ENCODE results near the gene FUNDC2.

FUNDC2 gene

GRCh38 chrX:155070038-155070437 is 43.4 kb downstream of the FUNDC2 start:
- no peak for DNase-seq (ENCODE audit: low spot score)

GRCh38 chrX:155070663-155070974 is 44.0 kb downstream of the FUNDC2 start:
- no peak for DNase-seq (ENCODE audit: low spot score)

GRCh38 chrX:155070975-155071693 is 44.5 kb downstream of the FUNDC2 start, which contains the start of the genes BRCC3, CMC4 and MTCP1:
BRCC3 (plus strand) TSS chrX:155071508; CDS start chrX:155071528, 20 bp downstream.
CMC4 (minus strand) TSS chrX:155071136; CDS start chrX:155064023, 7,113 bp downstream.
MTCP1 (minus strand) TSS chrX:155071136; CDS start chrX:155066010, 5,126 bp downstream.
- peak; percentile 77 for DNase-seq (ENCODE audit: low spot score)

DNA sequence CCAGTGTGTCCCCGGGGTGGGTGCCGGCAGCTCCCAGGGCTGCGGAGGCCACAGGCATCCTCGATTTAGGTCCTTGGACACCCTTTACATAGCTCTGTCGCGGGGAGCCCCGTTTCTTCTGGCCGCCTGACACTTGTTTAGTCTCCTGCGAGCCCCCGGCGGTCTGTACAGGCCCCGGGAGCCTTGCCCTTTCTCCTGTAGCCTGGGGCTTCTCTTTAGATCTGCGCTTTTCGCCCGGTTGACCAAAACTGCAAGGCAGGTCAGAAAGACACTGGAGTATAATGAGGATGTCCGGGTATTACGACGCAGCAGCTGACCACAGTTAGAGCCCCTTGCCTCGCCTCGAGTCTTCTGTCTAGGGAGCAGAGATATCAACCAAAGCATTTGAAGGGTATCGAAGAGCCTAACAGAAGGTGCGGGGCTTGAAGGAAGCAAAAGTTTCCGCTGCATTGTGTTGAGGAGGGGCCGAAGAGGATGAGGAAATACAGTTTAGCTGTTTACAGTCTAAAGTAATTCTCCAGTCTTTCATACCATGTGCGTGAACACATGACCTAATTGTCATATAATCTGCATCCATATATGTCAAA is 45.1 kb downstream of the FUNDC2 start:
- DNase-seq (ENCODE audit: low spot score) = no peak

GRCh38 chrX:155086202-155086840 is 59.7 kb downstream of the FUNDC2 start:
- DNase-seq (ENCODE audit: low spot score) = no peak

DNA sequence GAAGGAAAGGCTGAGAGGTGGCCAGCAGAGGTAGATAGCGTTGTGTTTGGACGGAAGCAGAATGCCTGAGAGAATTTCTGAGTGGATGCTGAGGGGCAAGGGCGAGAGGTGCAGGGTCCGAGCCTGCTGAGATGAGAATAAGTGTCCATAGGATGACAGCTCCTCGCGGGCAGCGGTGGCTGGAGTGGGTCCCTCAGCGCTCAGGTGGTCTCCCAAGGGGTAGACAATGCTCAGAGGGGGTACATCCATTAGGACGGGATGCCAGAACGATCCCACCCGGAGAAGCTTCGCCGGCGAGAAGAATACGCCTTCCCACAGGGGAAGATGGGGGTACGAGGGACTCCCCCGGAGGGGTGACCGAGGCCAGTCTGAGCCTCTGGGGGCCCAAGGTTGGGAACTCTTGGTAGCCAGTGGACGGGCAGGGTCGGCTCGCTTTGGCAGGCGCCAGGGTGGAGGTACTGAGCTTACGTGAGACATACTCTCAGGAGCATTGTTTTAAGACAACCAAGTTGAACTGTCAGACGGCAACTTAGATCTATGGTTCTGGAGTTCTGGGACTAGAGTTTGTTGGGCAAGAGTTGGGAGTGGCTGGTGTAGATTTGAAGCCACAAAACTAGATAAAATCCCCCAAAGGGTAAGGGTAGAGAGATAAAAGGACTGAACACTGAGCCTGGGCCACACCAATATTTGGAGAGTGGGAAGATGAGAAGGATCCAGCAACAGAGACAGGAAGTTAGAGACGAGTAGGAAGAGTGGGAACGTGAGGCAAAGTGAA is 60.5 kb downstream of the FUNDC2 start:
- no peak for DNase-seq (ENCODE audit: low spot score)

- peak; percentile 36 for DNase-seq (ENCODE audit: low spot score)
Observed at GRCh38 chrX:155094468-155095061, 67.9 kb downstream of the FUNDC2 start.

GRCh38 chrX:155105919-155106318 is 79.3 kb downstream of the FUNDC2 start:
- DNase-seq (ENCODE audit: low spot score) = no peak

DNA sequence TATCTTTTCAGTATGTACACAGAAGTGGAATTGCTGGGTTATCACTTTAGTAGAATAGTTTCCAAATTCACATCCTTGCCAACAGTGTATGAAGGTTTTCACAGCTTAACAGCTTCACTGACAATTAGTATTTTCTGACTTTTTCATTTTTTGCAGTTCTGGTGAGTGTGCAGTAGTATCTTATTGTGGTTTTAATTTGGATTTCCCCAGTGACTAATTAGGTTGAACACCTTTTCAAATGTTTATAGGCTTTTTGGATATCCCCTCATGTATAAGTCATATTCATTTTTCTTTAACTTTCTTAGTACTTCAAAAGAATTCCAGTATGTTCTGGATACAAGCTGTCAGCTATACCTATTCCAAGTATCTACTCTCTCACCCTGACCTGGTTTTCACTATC is 81.8 kb downstream of the FUNDC2 start:
- DNase-seq (ENCODE audit: low spot score) = no peak

Measured in cerebellar cortex (tissue), 1 donor.